ENCODE measurements around the gene SH3D19.

SH3D19 gene

DNA sequence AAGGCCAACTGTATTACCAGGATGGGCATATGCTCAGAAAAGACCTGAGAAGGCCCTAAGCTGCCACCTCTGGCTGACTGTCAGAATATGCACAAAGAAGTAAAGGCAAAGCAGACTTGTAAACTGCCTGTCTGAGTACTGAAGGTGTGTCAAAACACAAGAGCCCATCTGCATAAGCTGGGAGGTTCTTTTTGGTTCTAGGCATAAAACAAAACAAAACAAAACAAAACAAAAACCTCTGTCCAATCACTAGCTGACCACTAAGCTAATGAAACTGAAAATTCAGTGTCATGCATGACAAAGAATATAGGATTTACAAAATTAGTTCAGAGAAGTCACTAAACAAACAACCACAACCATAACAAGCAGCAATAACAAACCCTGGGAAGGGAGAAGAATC, 20.6 kb downstream of the SH3D19 start:
- Histone ChIP-seq H3K27ac (ENCODE audit: low read depth, low read length) (no peak overlapping the region), H3F3A (ENCODE audit: insufficient read depth) (no peaks in the 10 kb centered on the region), H3K9me3 (ENCODE audit: insufficient read depth, low read length) (no peaks in the 10 kb centered on the region), H4K20me1 (ENCODE audit: low read depth, low read length) (no peaks in the 10 kb centered on the region), H2AFZ (ENCODE audit: low read depth, low read length, severe bottlenecking) (no peak overlapping the region), H3K79me2 (ENCODE audit: insufficient read depth, low read length) (no peaks in the 10 kb centered on the region), H3K9me2 (replicated peaks; ENCODE audit: insufficient read depth, low read length) (no peaks in the 10 kb centered on the region), H3K27me3 (ENCODE audit: low read length) (no peaks in the 10 kb centered on the region), H3K36me3 (ENCODE audit: low read length) (no peaks in the 10 kb centered on the region), H3K9ac (ENCODE audit: low read length) (no peak overlapping the region), H3K4me2 (ENCODE audit: low read depth, low read length, poor library complexity, severe bottlenecking) (no peak overlapping the region), H3K4me3 (ENCODE audit: insufficient read depth, low read length, poor library complexity, severe bottlenecking) (no peak overlapping the region)
- TF ChIP-seq EZH2phosphoT487 (conservative IDR thresholded peaks at IDR 0.05; ENCODE audit: low read length) (no peak), CTCF (IDR thresholded peaks at IDR 0.05; ENCODE audit: insufficient read depth, low read length, poor library complexity, severe bottlenecking) (no peak)

GRCh38 chr4:151304226-151304625, 21.2 kb downstream of the SH3D19 start:
- Histone ChIP-seq H3K27ac (ENCODE audit: low read depth, low read length) (no peak overlapping the region), H3F3A (ENCODE audit: insufficient read depth) (no peaks in the 10 kb centered on the region), H2AFZ (ENCODE audit: low read depth, low read length, severe bottlenecking) (no peak overlapping the region), H3K9me3 (ENCODE audit: insufficient read depth, low read length) (no peaks in the 10 kb centered on the region), H3K9me2 (replicated peaks; ENCODE audit: insufficient read depth, low read length) (no peaks in the 10 kb centered on the region), H3K4me2 (ENCODE audit: low read depth, low read length, poor library complexity, severe bottlenecking) (no peak overlapping the region), H3K36me3 (ENCODE audit: low read length) (no peaks in the 10 kb centered on the region), H4K20me1 (ENCODE audit: low read depth, low read length) (no peaks in the 10 kb centered on the region), H3K9ac (ENCODE audit: low read length) (no peak overlapping the region), H3K4me3 (ENCODE audit: insufficient read depth, low read length, poor library complexity, severe bottlenecking) (no peak overlapping the region), H3K79me2 (ENCODE audit: insufficient read depth, low read length) (no peaks in the 10 kb centered on the region), H3K27me3 (ENCODE audit: low read length) (no peaks in the 10 kb centered on the region)
- TF ChIP-seq EZH2phosphoT487 (conservative IDR thresholded peaks at IDR 0.05; ENCODE audit: low read length) = no peak
- TF ChIP-seq CTCF (IDR thresholded peaks at IDR 0.05; ENCODE audit: insufficient read depth, low read length, poor library complexity, severe bottlenecking) = no peak

- Histone ChIP-seq H3K27me3 (ENCODE audit: low read length) (no peaks in the 10 kb centered on the region), H3K9me2 (replicated peaks; ENCODE audit: insufficient read depth, low read length) (no peaks in the 10 kb centered on the region), H3F3A (ENCODE audit: insufficient read depth) (no peaks in the 10 kb centered on the region), H4K20me1 (ENCODE audit: low read depth, low read length) (no peaks in the 10 kb centered on the region), H2AFZ (ENCODE audit: low read depth, low read length, severe bottlenecking) (no peak overlapping the region), H3K9ac (ENCODE audit: low read length) (no peak overlapping the region), H3K79me2 (ENCODE audit: insufficient read depth, low read length) (no peaks in the 10 kb centered on the region), H3K4me2 (ENCODE audit: low read depth, low read length, poor library complexity, severe bottlenecking) (no peak overlapping the region), H3K36me3 (ENCODE audit: low read length) (no peaks in the 10 kb centered on the region), H3K27ac (ENCODE audit: low read depth, low read length) (no peak overlapping the region), H3K4me3 (ENCODE audit: insufficient read depth, low read length, poor library complexity, severe bottlenecking) (no peak overlapping the region), H3K9me3 (ENCODE audit: insufficient read depth, low read length) (no peaks in the 10 kb centered on the region)
- TF ChIP-seq EZH2phosphoT487 (conservative IDR thresholded peaks at IDR 0.05; ENCODE audit: low read length) (no peak), CTCF (IDR thresholded peaks at IDR 0.05; ENCODE audit: insufficient read depth, low read length, poor library complexity, severe bottlenecking) (no peak)
Observed at GRCh38 chr4:151302432-151302831, 23.0 kb downstream of the SH3D19 start.
